Panc1 (cell line): ENCODE results near the gene ABCC3. TPM values are rescaled to one million over a fixed set of nuclear protein-coding genes. Genes with fewer than 3 reads are reported as not detected.

Experiments
- ATAC-seq: fragments of 200-7000 bp; cut with Tn5 transposase; 2 replicates; pipeline ENCODE4 v1.9.1; 2020; ENCODE audit warnings: mild to moderate bottlenecking, moderate library complexity
- BruUV-seq: library from RNA; stranded (reverse); fragments of 400-500 nt; replicated peaks from 2 replicates; lab custom pipeline; 2021; lab: Mats Ljungman, UMichigan
- CTCF ChIA-PET: fragments of 300-600 bp; sonication (Branson Sonifier 250); formaldehyde crosslinking; loops from one replicate; lab custom pipeline; 2022; ENCODE audit warnings: antibody characterized with exemption; lab: Charles Lee
- POLR2A ChIA-PET: fragments of 300-600 bp; sonication (Branson Sonifier 250); formaldehyde crosslinking; loops from one replicate; lab custom pipeline; 2022; ENCODE audit warnings: antibody characterized with exemption; lab: Charles Lee
- DNase-seq: peaks from one replicate; pipeline ENCODE4 v3.0.0-alpha.2; 2010; ENCODE audit warnings: low read depth, low spot score
- H3K27ac ChIP-seq: 2 replicates; pipeline ENCODE4 v1.5.1; 2011; ENCODE audit warnings: mild to moderate bottlenecking, low read length, inconsistent platforms
- H3K27me3 ChIP-seq: fragments of 200-500 bp; sonication (Bioruptor generic); 2 replicates; pipeline ENCODE4 v1.6.0; 2014; ENCODE audit warnings: low read length, inconsistent platforms; ENCODE audit not compliant: control insufficient read depth, insufficient read depth
- H3K36me3 ChIP-seq: fragments of 200-500 bp; sonication (Bioruptor generic); 2 replicates; pipeline ENCODE4 v1.5.1; 2014; ENCODE audit warnings: inconsistent platforms, mild to moderate bottlenecking, low read length, moderate library complexity; ENCODE audit not compliant: control insufficient read depth, insufficient read depth
- H3K4me1 ChIP-seq: 2 replicates; pipeline ENCODE4 v1.5.1; 2011; ENCODE audit warnings: inconsistent platforms, mild to moderate bottlenecking, low read length, moderate library complexity; ENCODE audit not compliant: control insufficient read depth, insufficient read depth
- H3K4me3 ChIP-seq, 2 experiments: 2 replicates each; pipeline ENCODE4 v1.5.1; 2011 to 2012; ENCODE audit warnings: low read depth in 2 of 2, low read length in 2 of 2, mild to moderate bottlenecking in 2 of 2, inconsistent platforms in 1 of 2, moderate library complexity in 1 of 2
- H3K9me3 ChIP-seq: fragments of 200-500 bp; sonication (Bioruptor generic); 2 replicates; pipeline ENCODE4 v1.5.1; 2014; ENCODE audit warnings: low read depth, mild to moderate bottlenecking, inconsistent platforms, low read length, moderate library complexity; ENCODE audit not compliant: control insufficient read depth, insufficient read depth
- POLR2AphosphoS5 ChIP-seq: IDR thresholded peaks from 2 replicates; pipeline ENCODE4 v1.6.1; 2012; ENCODE audit warnings: mild to moderate bottlenecking, low read depth, low read length, moderate library complexity
- REST ChIP-seq, 2 experiments: IDR thresholded peaks; 2 replicates each; pipeline ENCODE4 v1.6.1; 2011 to 2012; ENCODE audit warnings: low read depth in 2 of 2, control low read depth in 1 of 2, low read length in 1 of 2, mild to moderate bottlenecking in 1 of 2, moderate library complexity in 1 of 2; ENCODE audit not compliant: insufficient read depth in 1 of 2
- SIN3A ChIP-seq: IDR thresholded peaks from 2 replicates; pipeline ENCODE4 v1.6.1; 2012; ENCODE audit warnings: low read depth, mild to moderate bottlenecking, low read length, moderate library complexity, borderline replicate concordance; ENCODE audit not compliant: insufficient read depth
- TCF7L2 ChIP-seq: IDR thresholded peaks from 2 replicates; pipeline ENCODE4 v1.6.1; 2011; ENCODE audit warnings: mild to moderate bottlenecking, low read depth, low read length, inconsistent platforms
- in situ Hi-C: cut with HindIII; loops from 2 replicates; pipeline ENCODE4 v1.10.0; 2016; ENCODE audit warnings: low sequenced_read_pairs, low pct_unique_long_range_greater_than_20kb
- intact Hi-C: fragments of 100-400 bp; cut with micrococcal nuclease; formaldehyde crosslinking; loops from one replicate; pipeline ENCODE4 v1.10.0; 2022; ENCODE audit not compliant: unreplicated experiment
- total RNA-seq: library from RNA; stranded (reverse); gene quantifications from one replicate; pipeline ENCODE4 v1.2.1, GENCODE V29; 2021; ENCODE audit not compliant: unreplicated experiment
- TF ChIP-seq, protein P1 (sequence below): fragments of 450-650 bp; IDR thresholded peaks from 2 replicates; pipeline ENCODE4 v1.5.1; 2017; ENCODE audit warnings: mild to moderate bottlenecking

Gene ABCC3
- total RNA-seq, 1 experiment from 2014 or later, result 128 TPM

DNA sequence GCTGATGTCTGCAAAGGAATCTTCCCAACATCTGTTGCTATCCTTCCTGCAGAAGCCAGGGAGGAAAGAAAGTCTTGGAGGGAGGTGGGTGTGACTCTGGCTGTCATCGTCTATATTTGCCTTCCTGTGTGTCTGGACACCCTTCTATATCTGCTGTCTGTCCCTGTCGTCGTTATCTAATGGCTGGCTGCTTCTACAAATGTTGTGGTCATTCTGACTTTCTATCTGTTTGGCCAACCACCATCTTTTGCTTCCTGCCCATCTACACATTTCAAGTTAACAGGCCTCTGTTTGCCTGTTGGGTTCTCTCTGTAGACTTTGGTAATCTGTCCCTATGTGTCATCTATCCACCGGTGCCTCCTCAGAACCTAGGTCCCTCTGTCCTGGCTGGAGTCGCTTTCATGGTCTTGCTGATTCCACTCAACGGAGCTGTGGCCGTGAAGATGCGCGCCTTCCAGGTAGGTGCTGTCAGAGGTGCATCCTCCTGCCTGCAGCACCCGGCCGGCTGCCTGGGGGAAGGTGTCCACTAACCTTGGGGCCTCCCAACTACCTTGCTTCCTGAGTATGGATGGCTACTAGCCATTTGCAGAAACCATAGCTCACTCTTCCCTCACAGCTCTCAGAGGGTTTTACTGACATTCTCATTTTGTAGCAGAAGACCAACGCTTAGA, 30.2 kb downstream of the ABCC3 start:
- no peaks in the 10 kb centered on the region for H3K27me3 ChIP-seq
- ATAC-seq, result no peak
- TF ChIP-seq SIN3A, result no peak
- TF ChIP-seq TCF7L2, result no peak
- peak; percentile 41; the same call in 1 of the 2 replicates for TF ChIP-seq POLR2AphosphoS5
- TF ChIP-seq, protein P1, sequence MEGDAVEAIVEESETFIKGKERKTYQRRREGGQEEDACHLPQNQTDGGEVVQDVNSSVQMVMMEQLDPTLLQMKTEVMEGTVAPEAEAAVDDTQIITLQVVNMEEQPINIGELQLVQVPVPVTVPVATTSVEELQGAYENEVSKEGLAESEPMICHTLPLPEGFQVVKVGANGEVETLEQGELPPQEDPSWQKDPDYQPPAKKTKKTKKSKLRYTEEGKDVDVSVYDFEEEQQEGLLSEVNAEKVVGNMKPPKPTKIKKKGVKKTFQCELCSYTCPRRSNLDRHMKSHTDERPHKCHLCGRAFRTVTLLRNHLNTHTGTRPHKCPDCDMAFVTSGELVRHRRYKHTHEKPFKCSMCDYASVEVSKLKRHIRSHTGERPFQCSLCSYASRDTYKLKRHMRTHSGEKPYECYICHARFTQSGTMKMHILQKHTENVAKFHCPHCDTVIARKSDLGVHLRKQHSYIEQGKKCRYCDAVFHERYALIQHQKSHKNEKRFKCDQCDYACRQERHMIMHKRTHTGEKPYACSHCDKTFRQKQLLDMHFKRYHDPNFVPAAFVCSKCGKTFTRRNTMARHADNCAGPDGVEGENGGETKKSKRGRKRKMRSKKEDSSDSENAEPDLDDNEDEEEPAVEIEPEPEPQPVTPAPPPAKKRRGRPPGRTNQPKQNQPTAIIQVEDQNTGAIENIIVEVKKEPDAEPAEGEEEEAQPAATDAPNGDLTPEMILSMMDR, result no peak
- no peak for TF ChIP-seq REST (IDR thresholded peaks at IDR 0.05; ENCODE audit: insufficient read depth in 1 of 2, low read depth in 2 of 2, low read length in 1 of 2)
- H3K36me3 ChIP-seq, result no peaks in the 10 kb centered on the region
- in situ Hi-C loops, result no loop called here
- BruUV-seq, result no TSS peak
- no peaks in the 10 kb centered on the region for H3K9me3 ChIP-seq
- peak overlapping the region; percentile 8; the same call in 1 of the 2 replicates for H3K27ac ChIP-seq
- ChIA-PET CTCF (no interaction called here), POLR2A (interaction anchor here (0.6 kb wide), 1 partner anchor 23 kb away, joined by 3 read pairs; no protein-coding TSS in a partner anchor)
- intact Hi-C loops, result no loop called here
- H3K4me3 ChIP-seq, result no peak overlapping the region
- peaks cover 52% of the 10 kb centered on the region for H3K4me1 ChIP-seq
- DNase-seq, result no peak

GRCh38 chr17:50665838-50666237, 31.2 kb downstream of the ABCC3 start:
- BruUV-seq, result no TSS peak
- in situ Hi-C loops (no loop called here), intact Hi-C loops (no loop called here)
- no peak overlapping the region for H3K27ac ChIP-seq
- H3K4me1 ChIP-seq, result peaks cover 43% of the 10 kb centered on the region
- no peaks in the 10 kb centered on the region for H3K27me3 ChIP-seq
- no peak for ATAC-seq
- no peaks in the 10 kb centered on the region for H3K36me3 ChIP-seq
- no peak for DNase-seq
- TF ChIP-seq POLR2AphosphoS5 (no peak), SIN3A (no peak), REST (IDR thresholded peaks at IDR 0.05; ENCODE audit: insufficient read depth in 1 of 2, low read depth in 2 of 2, low read length in 1 of 2) (no peak), TCF7L2 (no peak)
- TF ChIP-seq, protein P1, result no peak
- H3K9me3 ChIP-seq, result no peaks in the 10 kb centered on the region
- POLR2A ChIA-PET, result no interaction called here
- H3K4me3 ChIP-seq, result no peak overlapping the region
- CTCF ChIA-PET, result no interaction called here
